Fibroblast of skin of scalp (primary cell): ENCODE results near the gene PFKL. TPM values are rescaled to one million over a fixed set of nuclear protein-coding genes. Genes with fewer than 3 reads are reported as not detected.

Experiments used
- DNase-seq: peaks from one replicate; pipeline ENCODE4 v3.0.0-alpha.2; 2013
- polyA plus RNA-seq, 2 experiments: library from polyadenylated mRNA; unstranded; fragments of 120-200 nt; gene quantifications; one replicate each; pipeline ENCODE4 v1.2.1, GENCODE V29; 2013; ENCODE audit not compliant: insufficient read length in 2 of 2

PFKL gene
- 189 TPM for polyA plus RNA-seq (2013, experiment 1 of 2; ENCODE audit: insufficient read length)
- 172 TPM for polyA plus RNA-seq (2013, experiment 2 of 2; ENCODE audit: insufficient read length)

- peak; percentile 74 for DNase-seq
Measured at GRCh38 chr21:44299458-44300261, at the start of gene PFKL. TSS of gene PFKL (plus strand) at chr21:44300053. CDS start at chr21:44300106, 53 bp downstream.

- no peak for DNase-seq
Measured at GRCh38 chr21:44253832-44254710, 45.8 kb upstream of the PFKL start.

GRCh38 chr21:44255511-44255981 lies 44.3 kb upstream of the PFKL start:
- DNase-seq, result peak; percentile 14

GRCh38 chr21:44258056-44258725 lies 41.7 kb upstream of the PFKL start:
- no peak for DNase-seq

GRCh38 chr21:44259082-44259705 lies 40.7 kb upstream of the PFKL start:
- no peak for DNase-seq

- DNase-seq, result no peak
Measured at GRCh38 chr21:44260066-44260465, 39.8 kb upstream of the PFKL start.

GRCh38 chr21:44260791-44261631 lies 38.8 kb upstream of the PFKL start:
- DNase-seq, result no peak

GRCh38 chr21:44261675-44262295 lies 38.1 kb upstream of the PFKL start, which contains the start of gene DNMT3L:
TSS of gene DNMT3L (minus strand) at chr21:44261897. CDS start at chr21:44261259, 638 bp downstream.
- no peak for DNase-seq

GRCh38 chr21:44262338-44263056 lies 37.4 kb upstream of the PFKL start:
- DNase-seq, result no peak

- DNase-seq, result no peak
Measured at GRCh38 chr21:44263221-44263760, 36.6 kb upstream of the PFKL start.

- DNase-seq, result no peak
Measured at GRCh38 chr21:44263768-44264167, 36.1 kb upstream of the PFKL start.

GRCh38 chr21:44265734-44266270 lies 34.1 kb upstream of the PFKL start:
- DNase-seq, result no peak

GRCh38 chr21:44267655-44268142 lies 32.2 kb upstream of the PFKL start:
- DNase-seq, result no peak

GRCh38 chr21:44269090-44269489 lies 30.8 kb upstream of the PFKL start:
- DNase-seq, result no peak

- no peak for DNase-seq
Measured at GRCh38 chr21:44271558-44272283, 28.1 kb upstream of the PFKL start.

- DNase-seq, result no peak
Measured at GRCh38 chr21:44272284-44272858, 27.5 kb upstream of the PFKL start.

- no peak for DNase-seq
Measured at GRCh38 chr21:44273046-44273445, 26.8 kb upstream of the PFKL start.

GRCh38 chr21:44275041-44275440 lies 24.8 kb upstream of the PFKL start:
- DNase-seq, result no peak
